Epithelial cell of proximal tubule (primary cell): ENCODE measurements around the gene ANAPC5. TPM values are rescaled to one million over a fixed set of nuclear protein-coding genes. Genes with fewer than 3 reads are reported as not detected.
"Not testable (repeated sequence)": the region's sequence is repeated elsewhere in the genome, so short reads cannot be mapped to it uniquely, and the experiment has no call there.

Experiments
- DNase-seq: peaks from one replicate; pipeline ENCODE4 v3.0.0-alpha.2; 2011; ENCODE audit warnings: low read depth
- H3K4me3 ChIP-seq: 2 replicates; pipeline ENCODE4 v1.5.1; 2011; ENCODE audit warnings: low read depth, mild to moderate bottlenecking, low read length
- total RNA-seq: library from RNA; depleted of rRNA; stranded (reverse); fragments of >200 nt; gene quantifications from 2 replicates; pipeline ENCODE4 v1.2.3, GENCODE V29; 2015
- TF ChIP-seq, protein P1 (sequence below): conservative IDR thresholded peaks from 2 replicates; pipeline ENCODE4 v1.5.1; 2012; ENCODE audit warnings: low read depth, mild to moderate bottlenecking, low read length

ANAPC5 gene
- total RNA-seq, 1 donor from 2014 or later = 79.7 TPM

DNA sequence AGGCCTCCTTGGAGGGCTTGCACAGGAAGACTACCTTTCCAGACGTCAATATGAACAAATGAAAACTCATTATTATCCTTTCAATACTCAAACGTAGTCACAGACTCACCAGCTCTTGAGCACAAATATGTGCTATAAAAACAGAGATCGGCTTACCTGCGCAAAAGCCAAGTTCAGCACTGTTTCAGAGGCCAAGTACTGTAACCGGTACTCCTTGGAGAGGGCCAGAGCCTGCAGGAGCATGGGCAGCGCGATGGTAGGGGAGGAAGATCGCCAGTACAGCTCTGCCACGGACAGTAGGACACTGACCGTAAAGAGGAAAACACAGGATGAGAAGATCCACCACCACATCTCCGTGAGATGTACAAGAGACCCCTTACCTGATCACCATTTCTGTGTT lies 34.1 kb downstream of the ANAPC5 start:
- no peak for DNase-seq
- no peak overlapping the region for H3K4me3 ChIP-seq
- TF ChIP-seq, protein P1, sequence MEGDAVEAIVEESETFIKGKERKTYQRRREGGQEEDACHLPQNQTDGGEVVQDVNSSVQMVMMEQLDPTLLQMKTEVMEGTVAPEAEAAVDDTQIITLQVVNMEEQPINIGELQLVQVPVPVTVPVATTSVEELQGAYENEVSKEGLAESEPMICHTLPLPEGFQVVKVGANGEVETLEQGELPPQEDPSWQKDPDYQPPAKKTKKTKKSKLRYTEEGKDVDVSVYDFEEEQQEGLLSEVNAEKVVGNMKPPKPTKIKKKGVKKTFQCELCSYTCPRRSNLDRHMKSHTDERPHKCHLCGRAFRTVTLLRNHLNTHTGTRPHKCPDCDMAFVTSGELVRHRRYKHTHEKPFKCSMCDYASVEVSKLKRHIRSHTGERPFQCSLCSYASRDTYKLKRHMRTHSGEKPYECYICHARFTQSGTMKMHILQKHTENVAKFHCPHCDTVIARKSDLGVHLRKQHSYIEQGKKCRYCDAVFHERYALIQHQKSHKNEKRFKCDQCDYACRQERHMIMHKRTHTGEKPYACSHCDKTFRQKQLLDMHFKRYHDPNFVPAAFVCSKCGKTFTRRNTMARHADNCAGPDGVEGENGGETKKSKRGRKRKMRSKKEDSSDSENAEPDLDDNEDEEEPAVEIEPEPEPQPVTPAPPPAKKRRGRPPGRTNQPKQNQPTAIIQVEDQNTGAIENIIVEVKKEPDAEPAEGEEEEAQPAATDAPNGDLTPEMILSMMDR = no peak

DNA sequence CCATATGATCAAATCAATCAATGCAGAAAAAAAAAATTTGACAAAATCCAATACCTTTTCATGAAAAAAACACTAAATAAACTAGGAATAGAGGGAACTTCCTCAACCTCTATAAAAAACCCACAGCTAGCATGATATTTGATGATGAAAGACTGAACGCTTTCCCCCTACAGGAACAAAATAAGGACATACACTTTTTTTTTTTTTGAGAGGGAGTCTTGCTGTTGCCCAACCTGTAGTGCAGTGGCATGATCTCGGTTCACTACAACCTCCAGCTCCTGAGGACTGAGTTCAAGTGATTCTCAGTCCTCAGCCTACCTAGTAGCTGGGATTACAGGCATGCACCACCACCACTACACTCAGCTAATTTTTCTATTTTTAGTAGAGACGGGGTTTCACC lies 37.8 kb downstream of the ANAPC5 start:
- no peak for DNase-seq
- no peak overlapping the region for H3K4me3 ChIP-seq
- TF ChIP-seq, protein P1 = no peak

DNA sequence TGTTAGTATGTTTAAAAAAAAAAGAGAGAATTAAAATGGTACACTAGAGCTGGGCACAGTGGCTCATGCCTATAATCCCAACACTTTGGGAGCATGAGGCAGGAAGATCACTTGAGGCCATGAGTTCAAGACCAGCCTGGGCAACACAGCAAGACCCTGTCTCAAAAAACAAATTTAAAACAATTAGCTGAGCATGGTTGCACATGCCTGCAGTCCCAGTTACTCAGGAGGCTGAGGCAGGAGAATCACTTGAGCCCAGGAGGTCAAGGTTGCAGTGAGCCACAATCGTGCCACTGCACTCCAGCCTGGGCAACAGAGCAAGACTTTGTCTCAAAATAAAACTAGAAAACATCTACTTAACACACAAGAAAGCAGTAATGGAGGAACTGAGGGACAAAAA lies 42.0 kb downstream of the ANAPC5 start:
- DNase-seq, H3K4me3 ChIP-seq: not testable (repeated sequence)

DNA sequence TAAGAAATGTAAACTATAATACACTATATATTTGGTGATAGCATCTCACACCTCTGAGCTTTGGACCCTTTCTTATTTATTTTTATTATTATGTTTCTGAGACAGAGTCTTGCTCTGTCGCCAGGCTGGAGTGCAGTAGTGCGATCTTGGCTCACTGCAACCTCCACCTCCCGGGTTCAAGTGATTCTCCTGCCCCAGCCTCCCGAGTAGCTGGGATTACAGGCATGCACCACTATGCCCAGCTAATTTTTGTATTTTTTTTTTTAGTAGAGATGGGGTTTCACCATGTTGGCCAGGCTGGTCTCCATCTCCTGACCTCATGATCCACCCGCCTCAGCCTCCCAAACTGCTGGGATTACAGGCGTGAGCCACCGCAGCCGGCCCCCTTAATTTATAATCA lies 44.8 kb downstream of the ANAPC5 start:
- DNase-seq, H3K4me3 ChIP-seq: not testable (repeated sequence)

DNA sequence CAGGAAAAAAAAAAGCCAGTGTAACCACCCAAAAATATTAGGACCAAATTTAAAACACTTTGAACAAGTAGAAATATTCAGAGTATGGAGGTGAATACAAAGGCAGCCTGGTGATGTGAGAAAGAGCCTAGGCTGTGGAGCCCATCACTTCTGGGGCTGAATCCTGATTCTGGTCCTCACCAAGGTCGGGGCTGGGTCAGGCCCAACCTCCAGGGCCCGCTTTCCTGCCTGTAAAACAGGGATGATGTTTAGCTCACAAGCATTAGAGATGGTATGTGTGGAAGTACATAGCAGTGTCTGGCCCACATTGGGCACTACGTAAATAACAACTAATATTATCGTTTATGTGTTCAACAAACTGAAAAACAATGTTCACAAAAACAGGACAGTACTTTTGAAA lies 47.9 kb downstream of the ANAPC5 start:
- TF ChIP-seq, protein P1 = no peak
- no peak for DNase-seq
- H3K4me3 ChIP-seq = no peak overlapping the region

DNA sequence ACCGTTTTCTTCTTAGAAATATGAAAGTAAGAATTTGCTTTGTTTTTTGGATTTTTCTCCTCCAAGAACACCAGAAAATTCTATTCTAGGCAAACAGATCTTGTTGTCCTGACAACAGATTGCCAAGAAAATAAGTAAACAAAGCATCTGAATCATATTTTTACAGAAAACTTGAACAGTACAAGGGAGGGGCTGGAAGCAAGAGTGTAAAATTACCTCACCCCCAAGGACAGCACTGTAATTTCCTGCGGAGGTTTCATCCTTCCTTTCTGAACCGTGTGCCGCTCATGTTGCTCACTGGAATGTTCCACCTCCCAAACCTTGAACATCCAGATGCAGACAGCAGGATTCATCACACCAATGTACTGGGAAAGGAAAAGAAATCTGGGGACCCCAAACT lies 50.3 kb downstream of the ANAPC5 start:
- TF ChIP-seq, protein P1 = no peak
- H3K4me3 ChIP-seq = no peak overlapping the region
- no peak for DNase-seq

DNA sequence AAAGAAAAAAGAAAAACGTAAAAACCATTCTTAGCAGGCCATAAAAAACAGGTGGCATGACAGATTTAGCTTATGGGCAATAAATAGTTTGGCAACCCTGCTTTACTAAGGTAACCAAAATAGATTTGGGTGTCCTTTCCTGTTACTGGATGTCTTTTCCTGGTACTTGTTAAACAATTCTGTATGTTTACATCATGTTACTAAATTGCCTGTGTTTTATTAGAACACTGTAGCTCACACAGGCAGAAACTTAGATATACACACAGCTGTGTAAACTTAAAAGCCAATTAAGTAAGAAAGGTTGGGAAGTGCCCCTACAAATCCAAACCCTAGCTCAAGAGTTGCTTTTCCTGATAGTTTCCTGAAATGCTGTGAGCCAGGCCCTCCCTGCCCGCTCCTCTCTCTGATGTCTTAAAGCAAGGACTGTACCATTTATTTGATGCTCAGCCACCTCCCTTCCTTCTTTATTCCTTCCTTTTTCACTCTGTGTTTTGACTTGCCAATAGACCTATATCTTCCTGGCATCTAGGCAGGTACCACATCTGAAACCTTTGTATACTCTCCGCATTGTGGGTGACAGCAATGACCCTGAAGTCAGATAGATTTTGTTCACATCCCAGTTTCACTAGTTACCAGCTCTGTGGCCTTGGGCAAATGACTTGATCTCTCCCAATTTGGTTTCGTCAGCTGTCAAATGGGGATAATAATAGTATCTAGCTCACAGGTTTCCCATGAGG lies 52.0 kb downstream of the ANAPC5 start:
- no peak overlapping the region for H3K4me3 ChIP-seq
- TF ChIP-seq, protein P1 = no peak
- no peak for DNase-seq

DNA sequence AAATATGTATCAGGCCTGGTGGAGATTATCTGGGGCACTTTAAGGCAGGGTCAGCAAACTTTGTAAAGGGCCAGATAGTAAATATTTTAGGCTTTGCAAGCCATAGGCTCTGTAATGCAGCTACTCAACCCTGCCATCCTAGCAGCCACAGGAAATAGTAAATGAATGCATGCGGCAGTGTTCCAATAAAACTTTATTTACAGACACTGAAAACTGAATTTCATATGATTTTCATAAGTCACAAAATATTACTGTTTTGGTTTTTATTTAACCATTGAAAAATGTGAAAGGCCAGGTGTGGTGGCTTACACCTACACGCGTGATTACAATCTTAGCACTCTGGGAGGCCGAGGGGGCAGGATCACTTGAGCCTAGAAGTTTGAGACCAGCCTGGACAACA lies 52.5 kb downstream of the ANAPC5 start:
- H3K4me3 ChIP-seq = no peak overlapping the region
- DNase-seq = no peak
- TF ChIP-seq, protein P1 = no peak

DNA sequence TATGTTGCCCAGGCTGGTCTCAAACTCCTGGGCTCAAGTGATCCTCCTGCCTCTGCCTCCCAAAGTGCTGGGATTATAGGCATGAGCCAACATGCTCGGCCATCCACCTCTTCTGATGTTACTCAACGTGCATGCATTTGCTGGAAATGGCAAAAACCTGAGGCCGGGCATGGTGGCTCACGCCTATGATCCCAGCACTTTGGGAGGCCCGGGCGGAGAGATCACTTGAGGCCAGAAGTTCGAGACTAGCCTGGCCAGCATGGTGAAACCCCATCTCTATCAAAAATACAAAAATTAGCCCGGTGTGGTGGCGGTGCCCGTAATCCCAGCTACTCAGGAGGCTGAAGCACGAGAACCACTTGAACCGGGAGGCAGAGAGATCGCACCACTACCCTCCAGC lies 53.8 kb downstream of the ANAPC5 start:
- DNase-seq, H3K4me3 ChIP-seq: not testable (repeated sequence)
